CD4-positive, alpha-beta T cell treated with Interleukin-1 beta for 1 hour (primary cell): ENCODE data around the gene SEMA6C.
"Not testable (repeated sequence)": the region's sequence is repeated elsewhere in the genome, so short reads cannot be mapped to it uniquely, and the experiment has no call there.

ENCODE experiments used
- DNase-seq, 2 donors: peaks; one replicate each; pipeline ENCODE4 v3.0.0-alpha.2; 2020 to 2022

SEMA6C gene

DNA sequence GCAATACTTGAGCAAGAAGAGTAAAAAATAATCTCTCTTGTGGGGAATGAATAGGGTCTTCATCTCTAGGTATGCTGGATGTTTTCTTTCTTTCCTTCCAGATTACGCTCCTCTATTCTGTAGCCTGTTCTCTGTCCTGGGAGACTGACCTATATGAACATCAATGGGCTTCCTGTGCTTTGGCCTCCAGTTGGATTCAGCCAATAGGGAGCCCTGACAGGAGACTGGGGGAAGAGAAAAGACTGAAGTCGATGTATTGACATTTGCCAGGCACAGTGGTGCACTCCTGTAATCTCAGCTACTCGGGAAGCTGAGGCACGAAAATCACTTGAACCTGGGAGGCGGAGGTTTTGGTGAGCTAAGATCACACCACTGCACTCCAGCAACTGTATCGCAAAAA is 17.6 kb downstream of the SEMA6C start:
- DNase-seq, result no peak

- DNase-seq, result no peak
Observed at GRCh38 chr1:151124763-151125403, 21.5 kb downstream of the SEMA6C start.

DNA sequence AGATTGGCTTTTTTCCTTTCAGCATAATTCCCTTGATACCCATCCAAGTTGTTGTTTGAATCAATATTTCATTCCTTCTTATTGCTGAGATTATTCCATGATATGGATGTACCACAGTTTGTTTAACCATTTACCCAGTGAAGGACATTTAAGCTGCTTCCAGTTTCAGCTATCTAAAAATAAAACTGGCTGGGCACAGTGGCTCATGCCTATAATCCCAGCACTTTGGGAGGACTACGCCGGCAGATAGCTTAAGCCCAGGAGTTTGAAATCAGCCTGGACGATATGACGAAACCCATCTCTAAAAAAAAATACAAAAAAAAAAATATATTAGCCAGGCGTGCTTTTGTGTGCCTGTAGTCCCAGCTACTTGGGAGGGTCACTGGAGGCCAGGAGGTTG is 32.6 kb downstream of the SEMA6C start:
- no peak for DNase-seq

DNA sequence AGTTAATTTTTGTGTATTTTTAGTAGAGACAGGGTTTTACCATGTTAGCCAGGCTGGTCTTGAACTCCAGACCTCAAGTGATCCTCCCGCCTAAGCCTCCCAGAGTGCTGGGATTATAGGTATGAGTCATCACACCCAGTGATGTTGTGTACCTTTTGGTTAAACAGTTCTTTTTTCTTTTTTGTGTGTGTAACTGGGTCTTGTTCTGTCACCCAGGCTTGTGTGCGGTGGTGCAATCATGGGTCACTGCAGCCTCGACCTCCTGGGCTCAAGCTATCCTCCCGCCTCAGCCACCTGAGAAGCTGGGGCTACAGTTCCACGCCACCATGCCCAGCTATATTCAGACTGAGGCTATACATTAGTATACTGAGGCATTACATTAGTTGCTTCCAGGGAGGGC is 38.1 kb downstream of the SEMA6C start:
- DNase-seq, result no peak

DNA sequence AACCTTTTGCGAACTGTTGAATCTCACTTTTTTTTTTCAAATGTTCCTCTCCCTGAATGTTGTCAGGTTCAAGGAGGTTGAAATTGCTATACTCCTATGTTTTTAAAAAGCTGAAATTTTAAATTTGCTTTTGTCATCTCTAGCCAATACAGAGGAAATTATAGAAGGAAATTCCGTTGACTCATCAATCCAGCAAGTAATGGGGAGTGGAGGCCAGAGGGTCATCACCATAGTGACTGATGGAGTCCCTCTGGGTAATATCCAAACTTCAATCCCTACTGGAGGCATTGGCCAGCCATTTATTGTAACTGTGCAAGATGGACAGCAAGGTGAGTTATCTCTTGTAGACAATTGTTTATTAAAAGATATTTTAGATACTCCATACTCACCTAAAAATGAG is 39.5 kb downstream of the SEMA6C start:
- no peak for DNase-seq

- DNase-seq, result no peak
Observed at GRCh38 chr1:151104630-151105029, 41.8 kb downstream of the SEMA6C start.

DNA sequence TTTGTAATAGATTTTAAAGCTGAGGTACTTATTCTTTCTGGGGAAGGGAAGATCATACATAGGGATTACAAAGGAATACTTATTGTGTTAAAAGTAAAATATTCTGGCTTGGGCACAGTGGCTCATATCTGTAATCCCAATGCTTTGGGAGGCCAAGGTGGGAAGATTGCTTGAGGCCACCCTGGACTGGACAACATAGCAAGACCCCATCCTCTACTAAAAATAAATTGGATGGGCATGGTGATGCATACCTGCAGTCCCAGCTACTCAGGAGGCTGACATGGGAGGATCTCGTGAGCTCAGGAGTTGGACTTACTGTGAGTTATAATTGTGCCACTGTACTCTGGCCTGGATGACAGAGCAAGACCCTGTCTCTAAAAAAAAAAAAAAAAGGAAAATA is 48.3 kb downstream of the SEMA6C start:
- no peak for DNase-seq

DNA sequence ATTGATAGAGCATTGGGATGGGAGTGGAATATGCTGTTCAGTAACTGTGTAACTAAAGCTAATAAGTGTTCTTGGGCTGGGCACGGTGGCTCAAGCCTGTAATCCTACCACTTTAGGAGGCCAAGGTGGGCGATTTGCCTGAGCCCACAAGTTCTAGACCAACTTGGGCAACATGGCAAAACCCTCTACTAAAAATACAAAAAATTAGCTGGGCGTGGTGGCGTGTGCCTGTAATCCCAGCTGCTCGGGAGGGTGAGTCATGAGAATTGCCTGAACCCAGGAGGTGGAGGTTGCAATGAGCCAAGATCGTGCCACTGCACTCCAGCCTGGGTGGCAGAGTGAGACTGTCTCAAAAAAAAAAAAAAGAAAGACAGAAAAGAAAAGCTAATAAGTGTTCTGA is 49.0 kb downstream of the SEMA6C start:
- not testable (repeated sequence) for DNase-seq

DNA sequence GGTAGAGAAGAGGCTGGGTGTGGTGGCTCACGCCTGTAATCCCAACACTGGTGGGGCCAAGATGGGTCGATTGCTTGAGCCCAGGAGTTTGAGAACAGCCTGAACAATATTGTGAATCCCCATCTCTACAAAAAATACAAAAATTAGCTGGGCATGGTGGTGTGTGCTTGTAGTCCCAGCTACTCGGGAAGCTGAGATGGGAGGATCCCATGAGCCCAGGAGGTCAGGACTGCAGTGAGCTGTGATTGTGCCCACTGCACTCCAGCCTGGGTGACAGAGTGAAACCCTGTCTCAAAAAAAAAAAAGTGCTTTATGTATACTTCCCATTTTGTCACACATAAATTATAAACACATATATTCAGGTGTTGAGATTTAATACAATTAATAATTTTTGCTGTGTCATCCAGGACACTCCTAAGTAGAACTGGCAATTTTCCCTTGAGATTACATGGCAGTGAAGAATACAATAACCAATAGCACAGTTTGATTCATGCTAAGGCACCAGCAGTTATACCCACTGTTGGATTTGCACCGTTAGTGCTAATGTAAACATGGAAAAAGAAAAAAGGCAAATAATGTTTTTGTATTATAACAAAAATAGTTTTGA is 60.4 kb downstream of the SEMA6C start:
- no peak for DNase-seq
